ENCODE results near the gene SMLR1. TPM values are rescaled to one million over a fixed set of nuclear protein-coding genes. Genes with fewer than 3 reads are reported as not detected.

Gene SMLR1
- total and polyA plus RNA-seq, 2 donors: 0.02 TPM; not detected in 1

- Histone ChIP-seq H3K36me3 (ENCODE audit: control insufficient read depth in 2 of 2, insufficient read depth in 2 of 2, low read length in 1 of 2) (peaks cover 0 to 2% of the 10 kb centered on the region in 2 donors), H3K9me3 (ENCODE audit: control insufficient read depth in 2 of 2, insufficient read depth in 1 of 2, low read length in 1 of 2) (no peaks in the 10 kb centered on the region), H3K27ac (ENCODE audit: low read depth in 1 of 2, low read length in 1 of 2) (no peak overlapping the region), H3K4me3 (ENCODE audit: low read length in 2 of 2) (no peak overlapping the region), H3K27me3 (ENCODE audit: control insufficient read depth in 2 of 2, insufficient read depth in 1 of 2, low read length in 1 of 2) (no peaks in the 10 kb centered on the region), H3K4me1 (ENCODE audit: control insufficient read depth in 2 of 2, insufficient read depth in 2 of 2, low read length in 2 of 2) (no peaks in the 10 kb centered on the region)
- WGBS: 98% methylated on average over 9 of the region's 9 CpGs
- no peak for DNase-seq (ENCODE audit: low read depth in 6 of 9, low spot score in 9 of 9)
Measured at GRCh38 chr6:130870179-130870880, 43.1 kb downstream of the SMLR1 start.

GRCh38 chr6:130872250-130873095 is 45.3 kb downstream of the SMLR1 start:
- Histone ChIP-seq H3K27me3 (ENCODE audit: control insufficient read depth in 2 of 2, insufficient read depth in 1 of 2, low read length in 1 of 2) (no peaks in the 10 kb centered on the region), H3K36me3 (ENCODE audit: control insufficient read depth in 2 of 2, insufficient read depth in 2 of 2, low read length in 1 of 2) (no peaks in the 10 kb centered on the region), H3K9me3 (ENCODE audit: control insufficient read depth in 2 of 2, insufficient read depth in 1 of 2, low read length in 1 of 2) (no peaks in the 10 kb centered on the region), H3K27ac (ENCODE audit: low read depth in 1 of 2, low read length in 1 of 2) (no peak overlapping the region), H3K4me3 (ENCODE audit: low read length in 2 of 2) (no peak overlapping the region), H3K4me1 (ENCODE audit: control insufficient read depth in 2 of 2, insufficient read depth in 2 of 2, low read length in 2 of 2) (no peaks in the 10 kb centered on the region)
- 80% methylated on average over 8 of the region's 8 CpGs for WGBS
- DNase-seq (ENCODE audit: low read depth in 6 of 9, low spot score in 9 of 9): peak; percentile 35 to 77 (median 56)

- Histone ChIP-seq H3K27ac (ENCODE audit: low read depth in 1 of 2, low read length in 1 of 2) (no peak overlapping the region), H3K4me3 (ENCODE audit: low read length in 2 of 2) (no peak overlapping the region), H3K36me3 (ENCODE audit: control insufficient read depth in 2 of 2, insufficient read depth in 2 of 2, low read length in 1 of 2) (no peaks in the 10 kb centered on the region), H3K27me3 (ENCODE audit: control insufficient read depth in 2 of 2, insufficient read depth in 1 of 2, low read length in 1 of 2) (no peaks in the 10 kb centered on the region), H3K4me1 (ENCODE audit: control insufficient read depth in 2 of 2, insufficient read depth in 2 of 2, low read length in 2 of 2) (no peaks in the 10 kb centered on the region), H3K9me3 (ENCODE audit: control insufficient read depth in 2 of 2, insufficient read depth in 1 of 2, low read length in 1 of 2) (no peaks in the 10 kb centered on the region)
- DNase-seq (ENCODE audit: low read depth in 6 of 9, low spot score in 9 of 9): no peak
- 99% methylated on average over 5 of the region's 5 CpGs for WGBS
Measured at GRCh38 chr6:130873746-130874145, 46.5 kb downstream of the SMLR1 start.

GRCh38 chr6:130879826-130880225 is 52.6 kb downstream of the SMLR1 start:
- Histone ChIP-seq H3K9me3 (ENCODE audit: control insufficient read depth in 2 of 2, insufficient read depth in 1 of 2, low read length in 1 of 2) (no peaks in the 10 kb centered on the region), H3K4me1 (ENCODE audit: control insufficient read depth in 2 of 2, insufficient read depth in 2 of 2, low read length in 2 of 2) (no peaks in the 10 kb centered on the region), H3K27ac (ENCODE audit: low read depth in 1 of 2, low read length in 1 of 2) (no peak overlapping the region), H3K4me3 (ENCODE audit: low read length in 2 of 2) (no peak overlapping the region), H3K27me3 (ENCODE audit: control insufficient read depth in 2 of 2, insufficient read depth in 1 of 2, low read length in 1 of 2) (no peaks in the 10 kb centered on the region), H3K36me3 (ENCODE audit: control insufficient read depth in 2 of 2, insufficient read depth in 2 of 2, low read length in 1 of 2) (no peaks in the 10 kb centered on the region)
- 94% methylated on average over 6 of the region's 6 CpGs for WGBS
- DNase-seq (ENCODE audit: low read depth in 6 of 9, low spot score in 9 of 9): no peak

- Histone ChIP-seq H3K27ac (ENCODE audit: low read depth in 1 of 2, low read length in 1 of 2) (no peak overlapping the region), H3K9me3 (ENCODE audit: control insufficient read depth in 2 of 2, insufficient read depth in 1 of 2, low read length in 1 of 2) (no peaks in the 10 kb centered on the region), H3K4me3 (ENCODE audit: low read length in 2 of 2) (no peak overlapping the region), H3K27me3 (ENCODE audit: control insufficient read depth in 2 of 2, insufficient read depth in 1 of 2, low read length in 1 of 2) (no peaks in the 10 kb centered on the region), H3K36me3 (ENCODE audit: control insufficient read depth in 2 of 2, insufficient read depth in 2 of 2, low read length in 1 of 2) (no peaks in the 10 kb centered on the region), H3K4me1 (ENCODE audit: control insufficient read depth in 2 of 2, insufficient read depth in 2 of 2, low read length in 2 of 2) (no peaks in the 10 kb centered on the region)
- 79% methylated on average over 4 of the region's 4 CpGs for WGBS
- DNase-seq (ENCODE audit: low read depth in 6 of 9, low spot score in 9 of 9): no peak
Measured at GRCh38 chr6:130882370-130882769, 55.2 kb downstream of the SMLR1 start.

GRCh38 chr6:130885392-130886192 is 58.4 kb downstream of the SMLR1 start:
- no peak overlapping the region for H3K27ac ChIP-seq (ENCODE audit: low read depth in 1 of 2, low read length in 1 of 2)
- peaks cover 0 to 2% of the 10 kb centered on the region in 2 donors for H3K36me3 ChIP-seq (ENCODE audit: control insufficient read depth in 2 of 2, insufficient read depth in 2 of 2, low read length in 1 of 2)
- H3K4me1 ChIP-seq (ENCODE audit: control insufficient read depth in 2 of 2, insufficient read depth in 2 of 2, low read length in 2 of 2): no peaks in the 10 kb centered on the region
- H3K9me3 ChIP-seq (ENCODE audit: control insufficient read depth in 2 of 2, insufficient read depth in 1 of 2, low read length in 1 of 2): no peaks in the 10 kb centered on the region
- 38% methylated on average over 4 of the region's 4 CpGs for WGBS
- no peak overlapping the region for H3K4me3 ChIP-seq (ENCODE audit: low read length in 2 of 2)
- H3K27me3 ChIP-seq (ENCODE audit: control insufficient read depth in 2 of 2, insufficient read depth in 1 of 2, low read length in 1 of 2): no peaks in the 10 kb centered on the region
- peak; percentile 38 to 91 (median 87) for DNase-seq (ENCODE audit: low read depth in 6 of 9, low spot score in 9 of 9)

Other genes with a start within 250 kb of the SMLR1 start
- gene EPB41L2, start 235.8 kb downstream of the SMLR1 start, total RNA-seq: 19.1 TPM
- 22.4 TPM for gene EPB41L2, start 235.8 kb downstream of the SMLR1 start, polyA plus RNA-seq

Measured in thymus (tissue), 11 donors.